ENCODE measurements around the gene RHOB.

DNA sequence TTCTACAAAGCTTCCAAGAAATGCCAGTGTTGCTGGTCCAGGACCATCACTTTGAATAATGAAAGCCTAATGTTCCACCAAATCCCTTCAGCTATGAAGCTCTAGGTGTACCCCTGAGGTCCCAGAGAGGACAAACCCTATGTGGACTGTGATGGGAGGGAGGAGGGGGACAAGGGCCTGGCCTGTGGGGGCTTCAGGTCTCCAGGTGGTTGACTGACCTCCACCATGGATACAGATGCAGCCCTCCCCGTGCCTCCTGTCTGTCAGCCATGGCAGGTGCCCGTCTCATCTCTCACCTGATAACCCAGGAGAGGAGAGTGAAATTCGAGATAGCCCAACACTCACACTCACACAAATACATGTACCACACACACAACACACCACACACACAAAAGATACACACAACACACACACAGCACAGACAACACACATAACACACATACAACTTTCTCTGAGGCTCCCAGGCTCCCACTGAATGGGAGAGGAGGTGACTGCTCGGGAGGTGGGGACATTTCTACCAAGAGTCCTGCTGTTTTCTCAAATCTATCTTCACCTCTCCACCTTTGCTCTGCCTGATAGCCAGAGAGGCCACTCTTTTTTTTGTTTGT is 12.8 kb upstream of the RHOB start:
- TF ChIP-seq, protein P1, sequence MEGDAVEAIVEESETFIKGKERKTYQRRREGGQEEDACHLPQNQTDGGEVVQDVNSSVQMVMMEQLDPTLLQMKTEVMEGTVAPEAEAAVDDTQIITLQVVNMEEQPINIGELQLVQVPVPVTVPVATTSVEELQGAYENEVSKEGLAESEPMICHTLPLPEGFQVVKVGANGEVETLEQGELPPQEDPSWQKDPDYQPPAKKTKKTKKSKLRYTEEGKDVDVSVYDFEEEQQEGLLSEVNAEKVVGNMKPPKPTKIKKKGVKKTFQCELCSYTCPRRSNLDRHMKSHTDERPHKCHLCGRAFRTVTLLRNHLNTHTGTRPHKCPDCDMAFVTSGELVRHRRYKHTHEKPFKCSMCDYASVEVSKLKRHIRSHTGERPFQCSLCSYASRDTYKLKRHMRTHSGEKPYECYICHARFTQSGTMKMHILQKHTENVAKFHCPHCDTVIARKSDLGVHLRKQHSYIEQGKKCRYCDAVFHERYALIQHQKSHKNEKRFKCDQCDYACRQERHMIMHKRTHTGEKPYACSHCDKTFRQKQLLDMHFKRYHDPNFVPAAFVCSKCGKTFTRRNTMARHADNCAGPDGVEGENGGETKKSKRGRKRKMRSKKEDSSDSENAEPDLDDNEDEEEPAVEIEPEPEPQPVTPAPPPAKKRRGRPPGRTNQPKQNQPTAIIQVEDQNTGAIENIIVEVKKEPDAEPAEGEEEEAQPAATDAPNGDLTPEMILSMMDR (IDR thresholded peaks at IDR 0.05; ENCODE audit: low read depth, low read length): no peak
- TF ChIP-seq POLR2A (IDR thresholded peaks at IDR 0.05; ENCODE audit: extremely low read depth, insufficient read length): no peak
- TF ChIP-seq, protein P2, sequence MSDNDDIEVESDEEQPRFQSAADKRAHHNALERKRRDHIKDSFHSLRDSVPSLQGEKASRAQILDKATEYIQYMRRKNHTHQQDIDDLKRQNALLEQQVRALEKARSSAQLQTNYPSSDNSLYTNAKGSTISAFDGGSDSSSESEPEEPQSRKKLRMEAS (IDR thresholded peaks at IDR 0.05; ENCODE audit: low read depth, low read length): no peak
- TF ChIP-seq MYC (IDR thresholded peaks at IDR 0.05; ENCODE audit: low read depth, low read length): no peak
